IMR-90 (cell line): Measurements from ENCODE around the gene MARVELD3.

Experiments
- POLR2A ChIP-seq: IDR thresholded peaks from 2 replicates; pipeline ENCODE4 v1.6.1; 2012; ENCODE audit warnings: mild to moderate bottlenecking, low read depth, low read length
- RFX5 ChIP-seq: IDR thresholded peaks from 2 replicates; pipeline ENCODE4 v1.8.0; 2012; ENCODE audit warnings: low read depth, mild to moderate bottlenecking, low read length, moderate library complexity

DNA sequence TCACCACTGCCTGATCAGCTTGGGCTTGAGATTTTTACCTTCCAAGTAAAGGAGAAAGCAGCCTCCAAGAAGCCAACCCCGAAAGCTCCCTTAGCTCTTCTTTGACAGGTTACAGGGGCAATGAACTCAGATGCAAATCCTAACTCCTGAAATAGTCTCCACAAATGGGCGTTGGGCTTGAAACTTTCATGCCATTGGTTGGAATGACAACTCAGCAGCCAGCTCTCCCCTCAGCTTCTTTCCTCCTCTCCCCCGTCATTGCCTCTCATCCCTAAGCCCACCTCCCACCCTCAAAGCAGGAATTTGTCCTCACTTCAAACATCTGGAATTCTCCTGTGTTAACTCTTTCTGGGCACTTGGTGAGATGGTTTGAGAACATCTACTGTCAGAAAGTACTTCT is 49.0 kb upstream of the MARVELD3 start, which contains the start of gene TAT:
- no peak for TF ChIP-seq POLR2A
- no peak for TF ChIP-seq RFX5
